SK-N-SH treated with all-trans-retinoic acid at 6 μM for 48 hours (cell line): Measurements from ENCODE around the gene MAPK8.

Source experiments
- BACH2 ChIP-seq: fragments of 250-450 bp; sonication (Bioruptor Pico); IDR thresholded peaks from 2 replicates; pipeline ENCODE4 v1.9.0; 2021; ENCODE audit warnings: mild to moderate bottlenecking, borderline replicate concordance
- OSR1 ChIP-seq: fragments of 250-450 bp; sonication (Bioruptor Pico); IDR thresholded peaks from 2 replicates; pipeline ENCODE4 v1.8.0; 2022; ENCODE audit warnings: moderate library complexity, mild to moderate bottlenecking, inconsistent platforms
- PATZ1 ChIP-seq: fragments of 250-450 bp; sonication (Bioruptor Pico); IDR thresholded peaks from 2 replicates; pipeline ENCODE4 v1.8.0; 2020; ENCODE audit warnings: mild to moderate bottlenecking, moderate library complexity, borderline replicate concordance
- POU6F1 ChIP-seq: fragments of 250-450 bp; sonication (Bioruptor Pico); IDR thresholded peaks from 2 replicates; pipeline ENCODE4 v1.8.0; 2021; ENCODE audit warnings: low read depth, mild to moderate bottlenecking, moderate library complexity, borderline replicate concordance
- PPARA ChIP-seq: fragments of 250-450 bp; sonication (Bioruptor Pico); IDR thresholded peaks from 2 replicates; pipeline ENCODE4 v1.5.0; 2020; ENCODE audit warnings: mild to moderate bottlenecking, borderline replicate concordance
- RARB ChIP-seq: fragments of 250-450 bp; sonication (Bioruptor Pico); IDR thresholded peaks from 2 replicates; pipeline ENCODE4 v1.8.0; 2021; ENCODE audit warnings: mild to moderate bottlenecking, moderate library complexity
- TOX ChIP-seq: fragments of 250-450 bp; sonication (Bioruptor Pico); IDR thresholded peaks from 2 replicates; pipeline ENCODE4 v1.8.0; 2021; ENCODE audit warnings: mild to moderate bottlenecking, moderate library complexity, borderline replicate concordance
- ZFP3 ChIP-seq: fragments of 250-450 bp; sonication (Bioruptor Pico); IDR thresholded peaks from 2 replicates; pipeline ENCODE4 v1.5.0; 2020; ENCODE audit warnings: mild to moderate bottlenecking, moderate library complexity
- ZFP30 ChIP-seq: fragments of 450-650 bp; formaldehyde crosslinking; IDR thresholded peaks from 2 replicates; pipeline ENCODE4 v1.5.0; 2022; ENCODE audit warnings: mild to moderate bottlenecking, moderate library complexity
- ZNF70 ChIP-seq: fragments of 450-650 bp; formaldehyde crosslinking; IDR thresholded peaks from 2 replicates; pipeline ENCODE4 v1.5.0; 2020; ENCODE audit warnings: mild to moderate bottlenecking, moderate library complexity

- TF ChIP-seq POU6F1, result no peak
- TF ChIP-seq ZFP3, result no peak
- no peak for TF ChIP-seq OSR1 (CRISPR knock-in tag)
- TF ChIP-seq PATZ1 (CRISPR knock-in tag), result no peak
- TF ChIP-seq ZFP30, result no peak
- TF ChIP-seq PPARA, result no peak
- no peak for TF ChIP-seq ZNF70 (CRISPR knock-in tag)
- TF ChIP-seq BACH2 (CRISPR knock-in tag), result no peak
- no peak for TF ChIP-seq TOX
- TF ChIP-seq RARB (CRISPR knock-in tag), result no peak
Observed at GRCh38 chr10:48330269-48330668, 23.8 kb downstream of the MAPK8 start.
